ENCODE data around the gene ITPKB.
"Not testable (repeated sequence)": the region's sequence is repeated elsewhere in the genome, so short reads cannot be mapped to it uniquely, and the experiment has no call there.

Gene ITPKB

DNA sequence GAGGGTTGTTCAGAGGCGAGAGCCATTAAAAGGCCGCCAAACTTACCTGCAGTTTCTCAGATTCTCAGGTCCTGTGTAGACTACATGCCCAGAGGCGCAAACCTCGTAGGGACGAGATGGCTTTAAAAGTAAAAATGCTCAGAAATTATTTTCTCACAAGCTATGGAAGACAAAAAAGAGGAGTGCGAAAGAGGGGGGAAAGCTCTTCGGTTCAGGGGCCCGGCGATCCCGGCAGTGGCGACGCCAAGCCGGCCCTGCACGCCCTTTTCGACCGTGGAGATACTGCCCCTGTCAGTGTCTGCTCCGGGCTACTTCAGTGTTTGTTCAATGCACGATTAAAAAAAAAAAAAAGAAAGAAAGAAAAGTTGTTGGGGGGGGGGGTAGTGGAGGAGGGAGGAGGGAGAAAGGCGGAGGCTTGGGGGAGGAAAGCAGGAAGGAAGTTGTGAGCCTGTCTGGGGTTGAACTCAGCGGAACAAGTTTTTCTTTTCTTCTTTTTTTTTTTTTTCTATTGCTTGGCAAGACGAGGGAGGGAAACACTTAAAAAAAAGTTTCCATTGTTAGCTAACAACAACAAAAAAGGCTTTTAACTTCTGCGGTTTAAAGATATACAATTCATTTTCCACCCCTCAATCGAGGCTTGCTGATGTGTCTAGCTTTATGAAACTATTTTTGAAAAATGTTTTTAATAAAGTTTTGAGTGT, at the start of gene ITPKB:
Gene ITPKB, minus strand, starts transcription at position 288 of the 701 bp plus-strand sequence. CDS start 1,824 bp downstream, outside the sequence.
- DNase-seq = peak; percentile 79

DNA sequence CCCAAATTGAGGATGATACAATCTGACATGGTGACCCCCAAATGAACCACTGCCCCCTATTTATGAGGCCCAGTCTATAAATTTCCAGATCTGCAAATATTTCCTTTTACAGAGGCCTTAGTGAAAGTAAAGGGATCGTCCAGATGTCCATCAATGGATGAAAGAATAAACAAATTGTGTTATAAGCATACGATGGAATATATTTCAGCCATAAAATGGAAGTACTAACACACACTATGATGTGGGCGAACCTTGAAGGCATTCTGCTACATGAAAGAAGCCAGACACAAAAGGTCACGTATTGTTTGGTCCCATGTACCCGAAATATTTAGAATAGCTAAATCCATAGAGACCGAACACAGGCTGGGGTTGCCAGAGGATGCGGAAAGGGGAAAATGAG, 48.6 kb upstream of the ITPKB start:
- DNase-seq = no peak

DNA sequence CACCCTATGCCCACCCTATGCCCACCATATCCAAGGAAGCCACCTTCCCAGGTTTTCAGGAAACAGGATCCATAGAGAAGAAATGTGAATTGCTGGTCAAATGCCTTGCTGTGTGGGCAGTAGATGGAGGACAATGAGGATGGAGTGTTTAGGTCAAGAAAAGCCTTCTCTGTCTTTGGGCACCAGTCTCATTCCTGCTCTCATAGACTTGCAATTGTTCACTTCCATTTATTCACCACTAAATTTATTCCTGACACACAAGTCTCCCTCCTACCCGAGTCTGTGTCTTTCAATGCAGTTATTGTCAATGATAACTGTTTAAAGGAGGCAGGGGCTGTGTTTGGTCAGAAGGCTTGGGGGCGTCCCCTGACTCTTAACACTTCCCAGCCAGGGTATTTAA, 48.0 kb upstream of the ITPKB start:
- DNase-seq = no peak

DNA sequence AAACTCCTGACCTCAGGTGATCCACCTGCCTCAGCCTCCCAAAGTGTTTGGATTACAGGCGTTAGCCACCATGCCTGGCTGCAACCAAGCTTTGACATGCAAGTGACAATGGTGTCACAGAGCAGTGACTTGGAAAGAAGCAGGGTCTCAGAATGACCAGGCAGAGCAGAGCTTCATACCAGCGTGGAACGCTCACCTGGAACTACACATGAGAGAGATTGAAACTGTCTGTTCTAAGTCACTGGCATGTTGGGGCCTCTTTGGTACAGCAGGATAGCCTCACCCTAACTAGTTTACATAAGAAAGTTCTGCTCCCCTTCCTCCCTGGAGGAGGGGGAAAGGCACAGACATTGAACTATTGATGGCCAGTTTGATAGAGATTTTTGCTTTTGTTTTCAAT, 47.5 kb upstream of the ITPKB start:
- DNase-seq = no peak

DNA sequence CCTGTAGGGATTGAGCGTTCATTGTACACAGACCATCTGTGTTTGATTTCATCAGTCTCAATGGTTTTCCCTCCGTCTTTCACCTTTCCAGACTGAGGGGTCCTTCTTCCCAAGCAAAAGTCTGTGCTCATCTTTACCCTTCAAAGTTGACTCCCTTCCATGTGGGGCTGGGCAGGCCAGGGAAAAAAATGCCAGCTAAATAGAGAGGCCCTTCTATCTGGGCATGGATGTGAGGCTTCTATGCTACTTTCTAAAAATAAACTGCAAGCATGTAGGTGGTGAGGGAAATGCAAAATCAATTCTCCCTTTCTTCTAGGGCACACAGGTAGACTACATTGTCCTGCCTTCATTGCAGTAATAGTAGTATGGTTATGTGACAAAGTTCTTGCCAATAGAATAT, 46.7 kb upstream of the ITPKB start:
- no peak for DNase-seq

DNA sequence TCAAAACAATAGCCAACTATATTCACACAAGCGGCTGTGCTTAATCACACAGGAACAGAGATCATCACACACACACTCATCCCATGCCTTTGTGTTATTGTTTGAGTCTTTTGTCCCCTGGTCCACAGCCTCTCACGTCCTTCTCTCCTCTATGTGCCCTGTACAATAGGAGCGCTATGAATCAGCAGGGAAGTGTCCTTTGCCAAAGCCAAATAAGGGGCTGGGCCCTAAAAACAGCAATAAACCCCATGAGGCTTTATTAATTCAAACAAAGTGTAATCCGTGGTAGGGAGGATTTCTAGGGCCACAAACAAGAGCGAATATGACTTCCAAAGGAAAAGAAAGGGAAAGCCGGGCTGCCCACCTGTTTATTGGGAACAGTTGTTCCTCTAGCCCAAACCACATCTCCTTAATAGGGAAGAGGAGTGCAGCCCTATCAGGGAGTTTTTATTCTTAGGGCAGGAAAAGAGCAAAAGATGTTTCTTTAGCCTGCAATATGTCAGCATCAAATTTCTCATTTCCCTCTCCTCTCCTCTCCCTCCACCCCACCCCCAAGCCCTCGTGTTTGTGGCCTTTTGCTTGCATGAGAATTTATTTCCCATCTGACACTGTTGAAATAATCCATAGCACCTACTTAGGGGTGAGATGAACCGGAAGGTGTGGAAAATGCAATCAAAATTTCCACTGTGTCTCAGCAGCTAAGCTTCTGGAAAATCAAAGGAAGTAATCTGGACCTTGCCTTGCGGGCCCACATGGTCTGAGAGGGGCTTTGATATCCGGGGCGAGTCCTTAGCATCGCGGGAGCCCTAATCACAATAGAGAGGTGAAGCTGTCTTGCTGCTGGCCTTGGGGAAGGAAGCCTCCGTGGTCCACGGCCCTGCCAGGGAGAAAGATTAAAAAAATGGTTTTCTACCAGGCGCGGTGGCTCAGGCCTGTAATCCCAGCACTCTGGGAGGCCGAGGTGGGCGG, 45.3 kb upstream of the ITPKB start:
- DNase-seq = no peak

DNA sequence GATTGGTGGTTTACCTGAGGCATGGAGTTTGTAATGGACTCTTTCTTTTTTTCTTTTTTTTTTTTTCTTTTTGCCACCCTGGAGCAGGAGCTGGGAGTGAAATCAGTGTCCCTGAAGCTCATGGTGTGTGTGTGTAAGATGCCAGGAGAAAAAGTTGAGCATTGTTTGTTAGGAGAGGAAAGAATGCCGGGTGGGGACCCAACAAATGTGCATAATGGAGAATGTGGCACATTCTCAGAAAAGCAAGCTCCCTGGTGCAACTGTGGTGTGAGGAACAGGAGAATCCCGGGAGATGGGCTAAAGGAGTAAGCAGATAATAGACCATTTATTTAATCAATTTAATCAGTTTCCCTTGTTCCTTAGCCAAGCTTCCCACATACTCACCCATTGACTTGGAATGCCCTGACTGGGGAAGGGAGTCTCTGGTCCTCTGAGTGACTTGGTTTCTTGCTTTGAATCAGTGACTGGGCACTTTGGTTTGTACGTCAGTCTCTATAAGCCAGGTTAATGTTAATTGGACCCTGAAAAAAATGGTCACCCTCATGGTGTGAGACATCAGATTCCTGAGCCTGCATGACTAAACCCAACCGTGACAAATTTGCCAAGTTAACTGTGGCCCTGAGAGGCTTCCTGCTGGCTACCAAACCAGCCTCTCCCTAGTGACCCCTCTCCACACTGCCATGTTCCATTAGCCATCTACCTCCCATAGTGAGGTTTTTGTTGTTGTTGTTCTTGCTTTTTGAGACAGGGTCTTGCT, 43.9 kb upstream of the ITPKB start:
- DNase-seq = no peak

DNA sequence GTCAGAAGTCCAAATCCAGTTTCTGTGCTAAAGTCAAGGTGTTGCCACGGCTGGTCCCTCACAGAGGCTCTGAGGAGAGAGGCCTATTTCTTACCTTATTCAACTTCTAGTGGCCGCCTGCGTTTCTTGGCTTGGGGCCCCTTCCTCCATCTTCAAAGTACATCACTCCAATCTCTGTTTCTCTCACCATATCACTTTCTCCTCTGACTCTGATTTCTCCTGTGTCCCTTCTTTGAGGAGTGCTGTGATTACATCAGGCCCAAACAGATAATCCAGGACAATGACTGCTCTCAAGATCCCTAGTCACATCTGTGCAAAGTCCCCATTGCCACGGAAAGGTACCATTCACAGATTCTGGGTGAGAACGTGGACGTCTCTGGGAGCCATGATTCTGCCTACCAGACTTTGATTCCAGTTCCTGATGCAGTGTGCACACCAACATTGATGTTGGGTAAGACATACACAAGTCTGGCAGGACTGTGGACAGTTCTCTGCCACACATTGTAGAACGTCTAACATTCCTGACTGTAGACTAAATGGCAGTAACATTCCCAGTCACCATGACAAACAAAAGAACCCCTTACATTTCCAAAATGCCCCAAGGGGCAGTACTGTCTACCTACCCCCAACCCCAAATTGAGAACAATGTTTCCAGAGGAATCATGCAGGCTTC, 43.0 kb upstream of the ITPKB start:
- no peak for DNase-seq

DNA sequence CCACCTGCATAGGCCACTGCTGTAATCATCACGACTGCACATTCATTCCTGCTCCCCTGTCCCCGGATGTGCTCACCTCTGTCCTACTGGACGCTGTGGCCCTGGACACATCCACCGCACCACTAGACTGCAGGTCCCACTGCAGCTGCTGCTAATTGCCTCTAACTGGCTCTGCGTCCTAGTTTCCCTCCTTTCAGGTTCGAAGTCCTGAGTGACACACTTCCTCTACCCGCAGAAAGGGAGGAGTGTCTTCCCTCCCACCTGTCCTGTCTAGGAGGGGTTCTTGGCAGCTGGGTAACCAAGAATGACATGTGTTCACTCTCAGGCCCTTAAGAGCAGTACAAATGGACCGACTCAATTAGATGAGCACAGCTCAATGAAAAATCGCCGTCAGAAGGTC, 40.5 kb upstream of the ITPKB start:
- DNase-seq = no peak

DNA sequence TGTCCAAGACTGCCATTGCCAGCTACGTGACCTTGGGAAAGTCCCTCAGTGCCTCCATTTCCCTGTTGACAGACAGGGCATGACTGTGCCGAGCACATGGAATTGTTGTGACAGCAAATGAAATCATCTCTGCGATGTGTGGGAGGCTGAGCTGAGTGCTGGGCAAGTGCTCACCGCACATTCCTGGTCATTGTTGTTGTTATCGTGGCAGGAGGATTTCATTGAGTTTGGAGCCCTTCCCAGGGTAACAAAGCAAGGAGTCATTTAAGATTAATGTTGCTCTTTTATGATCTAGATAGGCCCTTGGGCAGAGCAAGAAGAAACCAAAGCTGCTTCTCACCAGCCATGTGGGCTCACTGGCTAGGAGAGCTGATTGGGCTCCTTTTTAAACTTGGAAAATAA, 39.6 kb upstream of the ITPKB start:
- peak; percentile 91 for DNase-seq

DNA sequence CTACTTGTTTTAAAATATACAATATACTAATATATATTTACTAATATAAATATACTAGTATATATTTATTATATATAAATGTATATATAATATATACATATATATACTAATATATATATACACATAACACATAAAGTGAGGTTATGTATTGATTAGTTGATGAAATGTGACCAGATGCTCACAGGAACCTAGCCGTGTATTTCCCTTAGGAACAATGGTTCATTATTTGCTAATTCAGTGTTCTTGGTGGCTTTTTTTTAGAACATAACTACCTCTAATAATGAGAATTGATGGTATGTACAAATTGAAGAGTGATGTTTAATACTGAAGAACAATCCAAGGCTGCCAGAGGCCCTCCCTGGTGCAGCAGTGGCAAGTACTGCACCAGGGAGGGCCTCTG, 37.9 kb upstream of the ITPKB start:
- DNase-seq = no peak

DNA sequence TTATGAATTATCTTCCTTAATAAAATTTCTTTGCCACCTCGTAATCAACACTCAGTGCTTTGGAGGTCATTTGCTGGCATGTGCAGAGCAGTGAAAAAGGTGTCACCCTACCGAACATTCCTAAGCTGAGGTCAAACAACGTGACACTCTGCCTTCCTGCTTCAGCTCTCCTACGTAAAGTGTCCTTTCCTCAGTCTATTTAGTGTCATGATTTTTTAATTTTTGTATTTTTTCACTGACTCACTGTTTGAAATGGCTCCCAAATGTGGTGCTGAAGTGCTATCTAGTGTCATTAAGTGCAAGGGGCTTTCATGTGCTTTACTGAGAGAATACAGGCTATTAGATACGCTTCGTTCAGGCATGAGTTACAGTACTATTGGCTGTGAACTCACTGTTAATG, 37.0 kb upstream of the ITPKB start:
- DNase-seq = no peak

DNA sequence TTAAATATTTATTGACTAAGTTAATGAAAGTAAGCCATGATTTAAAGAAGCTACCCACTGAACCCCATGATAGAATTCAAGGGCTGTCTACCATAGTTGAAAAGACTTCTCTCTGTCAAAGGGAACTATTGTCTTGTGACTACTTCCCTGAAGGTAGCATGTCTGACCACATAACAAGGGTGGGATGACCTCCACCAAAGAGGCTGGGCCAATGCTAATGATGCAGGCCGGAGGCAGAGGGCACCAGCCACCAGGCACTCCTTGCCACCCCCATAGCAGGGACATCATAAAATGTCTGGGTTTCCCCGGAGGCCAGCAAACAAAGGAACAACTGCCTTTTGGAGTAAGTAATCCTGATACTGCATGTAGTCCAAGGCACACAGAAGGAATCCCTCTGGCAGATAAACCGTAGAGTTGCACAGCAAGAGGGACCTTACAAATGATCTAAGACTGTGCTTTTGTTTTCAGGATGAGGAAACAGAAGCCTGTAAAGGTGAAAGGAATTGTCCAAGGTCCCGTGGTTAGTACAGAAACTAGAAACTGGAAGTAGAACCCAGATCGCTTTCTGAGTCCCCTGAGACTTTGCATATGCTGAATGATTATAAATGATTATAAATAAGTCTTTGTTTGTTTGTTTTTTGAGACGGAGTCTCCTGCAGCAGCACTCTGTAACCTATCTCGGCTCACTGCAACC, 33.5 kb upstream of the ITPKB start:
- peak; percentile 84 for DNase-seq

DNA sequence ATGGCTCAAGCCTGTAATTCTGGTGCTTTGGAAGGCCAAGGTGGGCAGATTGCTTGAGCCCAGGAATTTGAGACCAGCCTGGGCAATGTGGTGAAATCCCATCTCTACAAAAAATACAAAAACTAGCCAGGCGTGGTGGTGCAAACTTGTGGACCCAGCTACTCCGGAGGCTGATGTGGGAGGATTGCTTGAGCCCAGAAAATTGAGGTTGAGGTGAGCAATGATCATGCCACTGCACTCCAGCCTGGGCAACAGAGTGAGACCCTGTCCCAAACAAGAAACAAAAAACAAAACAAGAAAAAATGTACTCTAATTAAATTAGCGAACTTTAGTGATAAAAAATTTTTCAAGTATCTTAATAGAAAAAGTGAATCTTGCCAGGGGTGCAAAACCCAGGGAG, 28.1 kb upstream of the ITPKB start:
- DNase-seq = not testable (repeated sequence)

DNA sequence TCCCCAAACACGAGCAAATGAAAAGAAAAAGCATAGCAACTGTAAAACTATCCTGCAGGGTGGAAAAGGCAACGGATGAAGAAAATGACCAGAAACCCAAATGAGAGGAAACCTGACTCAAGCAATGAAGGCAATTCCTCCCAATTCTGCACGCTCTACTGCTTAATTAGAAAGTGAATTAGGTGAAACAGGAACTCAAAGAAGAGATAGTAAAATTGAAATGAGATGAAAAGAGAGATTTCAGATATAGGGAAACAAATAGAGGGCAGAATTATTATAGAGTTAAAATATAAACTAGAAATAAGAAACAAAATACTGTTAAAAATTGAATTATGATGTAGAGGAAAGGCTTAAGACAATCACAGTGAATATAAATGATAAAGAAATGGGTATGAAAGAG, 27.5 kb upstream of the ITPKB start:
- DNase-seq = no peak

DNA sequence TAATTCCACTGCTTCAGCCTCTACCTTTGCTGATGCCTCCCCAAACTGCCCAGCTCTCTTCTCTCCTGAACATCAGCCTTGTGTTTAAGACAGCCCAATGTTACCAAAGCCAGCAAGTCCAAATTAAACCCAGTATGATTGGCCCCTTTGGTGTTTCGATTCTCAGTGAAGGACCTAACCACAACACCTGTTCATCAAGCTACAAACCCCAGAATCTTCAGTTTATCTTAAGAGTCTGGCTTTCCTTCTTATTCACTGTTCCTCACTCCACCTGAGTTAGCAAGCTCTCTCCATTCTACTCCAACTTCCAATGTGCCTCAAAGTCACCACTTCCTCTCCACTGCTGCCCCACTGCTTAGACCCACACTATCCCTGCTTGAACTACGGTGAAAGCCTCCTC, 25.5 kb upstream of the ITPKB start:
- no peak for DNase-seq

DNA sequence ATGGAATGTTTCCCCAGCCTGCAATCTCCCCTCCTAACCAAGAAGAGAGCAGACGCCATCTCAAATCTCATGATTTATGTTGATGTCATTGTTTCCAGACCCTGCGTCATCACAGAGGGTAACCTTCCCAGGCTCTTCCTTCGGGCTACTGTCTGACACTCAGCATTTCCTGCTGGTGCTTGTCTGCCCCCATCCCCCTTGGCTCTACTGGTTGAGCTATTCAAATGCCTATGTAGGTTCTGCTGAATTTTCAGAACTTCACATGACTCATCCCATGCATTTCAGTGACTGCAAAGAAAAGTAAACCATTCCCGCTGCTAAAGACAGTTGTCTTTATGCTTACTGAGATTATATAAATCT, 24.8 kb upstream of the ITPKB start:
- DNase-seq = peak; percentile 6

DNA sequence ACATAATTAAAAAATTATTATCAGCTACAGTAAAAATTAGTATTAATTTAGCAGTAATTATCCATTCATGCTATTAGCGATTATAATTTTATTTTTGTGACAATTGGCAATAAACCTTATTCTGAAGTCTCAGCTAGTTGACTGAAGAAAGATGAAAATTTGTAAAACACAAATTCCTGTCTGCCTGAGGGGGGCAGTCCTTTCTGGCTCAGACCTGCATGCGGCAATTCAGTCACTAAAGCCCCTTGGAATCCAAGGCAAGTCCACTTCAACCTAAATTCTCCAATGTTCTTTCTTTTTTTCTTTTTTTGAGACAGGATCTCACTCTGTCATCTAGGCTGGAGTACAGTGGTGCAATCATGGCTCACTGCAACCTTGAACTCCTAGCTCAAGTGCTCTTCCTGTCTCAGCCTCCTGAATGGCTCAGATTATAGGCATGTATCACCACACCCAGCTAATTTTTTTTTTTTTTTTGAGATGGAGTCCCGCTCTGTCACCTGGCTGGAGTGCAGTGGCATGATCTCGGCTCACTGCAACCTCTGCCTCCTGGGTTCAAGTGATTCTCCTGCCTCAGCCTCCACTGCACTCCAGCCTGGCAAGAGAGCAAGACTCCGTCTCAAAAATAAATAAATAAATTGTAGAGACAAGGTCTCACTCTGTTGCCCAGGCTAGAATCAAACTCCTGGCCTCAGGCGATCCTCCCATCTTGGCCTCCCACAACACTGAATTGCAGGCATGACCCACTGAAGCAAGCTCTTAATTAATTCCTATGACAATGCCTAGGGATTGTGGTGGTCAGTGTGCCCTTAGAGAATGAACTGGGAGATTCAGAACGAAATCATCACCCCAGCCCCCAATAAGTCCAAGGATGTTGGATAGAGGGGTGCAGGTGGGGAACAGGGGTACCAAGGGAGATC, 24.2 kb upstream of the ITPKB start:
- DNase-seq = no peak

DNA sequence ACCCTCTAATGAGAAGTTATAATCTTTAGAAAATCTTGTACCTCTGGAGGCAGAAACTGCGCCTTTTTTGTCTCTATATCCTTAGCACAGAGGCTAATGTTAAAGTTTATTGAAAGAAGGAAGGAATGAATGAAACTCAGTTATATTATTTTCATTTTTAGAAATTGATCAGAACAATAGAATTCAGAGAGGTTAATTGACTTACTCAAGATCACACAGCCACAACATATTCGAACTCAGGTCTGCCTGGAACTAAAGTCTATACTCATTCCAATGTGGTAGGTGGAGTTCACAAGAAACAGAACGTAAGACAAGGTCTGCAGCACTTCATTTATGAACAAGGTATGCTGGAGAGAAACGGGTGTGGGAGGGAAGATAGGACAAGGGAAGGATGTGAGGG, 23.0 kb upstream of the ITPKB start:
- no peak for DNase-seq

DNA sequence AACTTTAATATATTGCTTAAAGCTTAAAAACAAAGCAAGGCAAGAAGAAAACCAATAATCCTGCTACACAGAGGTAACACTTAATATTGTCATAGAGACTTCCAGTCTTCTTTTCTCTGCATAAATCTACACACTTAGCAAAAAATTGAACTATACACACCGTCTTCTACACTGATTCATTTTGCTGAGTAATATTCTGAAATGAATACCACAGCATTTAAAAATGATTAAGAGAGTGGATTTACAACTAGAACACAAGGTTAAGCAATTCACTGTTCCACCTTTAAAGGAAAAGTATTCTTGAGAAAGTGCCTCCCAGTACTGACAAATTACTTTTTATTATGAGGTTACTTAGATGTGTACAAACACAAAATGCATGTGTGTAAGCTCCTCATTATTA, 22.2 kb upstream of the ITPKB start:
- DNase-seq = no peak

All from inflammatory macrophage treated with lipopolysaccharide for 4 hours (primary cell).